Bone marrow (tissue), 2 donors: ENCODE results near the gene PDCL2.
"Not testable (repeated sequence)": the region's sequence is repeated elsewhere in the genome, so short reads cannot be mapped to it uniquely, and the experiment has no call there.

ENCODE experiments used
- DNase-seq, 2 donors: peaks; one replicate each; lab custom pipeline; 2025; lab: John Stamatoyannopoulos, UW

PDCL2 gene

GRCh38 chr4:55592014-55592413 is at the start of gene PDCL2:
Gene PDCL2 (minus strand): TSS chr4:55592245. CDS start chr4:55592109, 136 bp downstream.
- DNase-seq = no peak

GRCh38 chr4:55637272-55637820 is 45.3 kb upstream of the PDCL2 start:
- no peak for DNase-seq

GRCh38 chr4:55636656-55636999 is 44.6 kb upstream of the PDCL2 start:
- DNase-seq = no peak

GRCh38 chr4:55635741-55636655 is 44.0 kb upstream of the PDCL2 start, which contains the start of gene NMU:
Gene NMU (minus strand): TSS chr4:55636298. CDS start chr4:55636192, 106 bp downstream.
- no peak for DNase-seq

- DNase-seq = no peak
Measured at GRCh38 chr4:55635282-55635681, 43.2 kb upstream of the PDCL2 start.

- DNase-seq = no peak
Measured at GRCh38 chr4:55634417-55635128, 42.5 kb upstream of the PDCL2 start.

GRCh38 chr4:55633903-55634302 is 41.9 kb upstream of the PDCL2 start:
- no peak for DNase-seq

- no peak for DNase-seq
Measured at GRCh38 chr4:55625835-55626234, 33.8 kb upstream of the PDCL2 start.

GRCh38 chr4:55624063-55624462 is 32.0 kb upstream of the PDCL2 start:
- not testable (repeated sequence) for DNase-seq

GRCh38 chr4:55618546-55619143 is 26.6 kb upstream of the PDCL2 start:
- DNase-seq = no peak

GRCh38 chr4:55617587-55618197 is 25.6 kb upstream of the PDCL2 start:
- DNase-seq = no peak

- no peak for DNase-seq
Measured at GRCh38 chr4:55615008-55615407, 23.0 kb upstream of the PDCL2 start.

- no peak for DNase-seq
Measured at GRCh38 chr4:55613621-55614020, 21.6 kb upstream of the PDCL2 start.

- no peak for DNase-seq
Measured at GRCh38 chr4:55612341-55612740, 20.3 kb upstream of the PDCL2 start.

GRCh38 chr4:55611358-55612059 is 19.5 kb upstream of the PDCL2 start:
- DNase-seq = no peak

GRCh38 chr4:55610381-55610780 is 18.3 kb upstream of the PDCL2 start:
- DNase-seq = no peak

- DNase-seq = no peak
Measured at GRCh38 chr4:55609393-55609866, 17.4 kb upstream of the PDCL2 start.

- DNase-seq = no peak
Measured at GRCh38 chr4:55608591-55608990, 16.5 kb upstream of the PDCL2 start.

GRCh38 chr4:55604996-55605395 is 13.0 kb upstream of the PDCL2 start:
- no peak for DNase-seq

- no peak for DNase-seq
Measured at GRCh38 chr4:55600640-55601039, 8.6 kb upstream of the PDCL2 start.

- no peak for DNase-seq
Measured at GRCh38 chr4:55598641-55599040, 6.6 kb upstream of the PDCL2 start.
